Measurements from ENCODE around the gene KRTAP5-11. TPM values are rescaled to one million over a fixed set of nuclear protein-coding genes. Genes with fewer than 3 reads are reported as not detected.

The KRTAP5-11 gene
- total RNA-seq, 1 donor: not detected

DNA sequence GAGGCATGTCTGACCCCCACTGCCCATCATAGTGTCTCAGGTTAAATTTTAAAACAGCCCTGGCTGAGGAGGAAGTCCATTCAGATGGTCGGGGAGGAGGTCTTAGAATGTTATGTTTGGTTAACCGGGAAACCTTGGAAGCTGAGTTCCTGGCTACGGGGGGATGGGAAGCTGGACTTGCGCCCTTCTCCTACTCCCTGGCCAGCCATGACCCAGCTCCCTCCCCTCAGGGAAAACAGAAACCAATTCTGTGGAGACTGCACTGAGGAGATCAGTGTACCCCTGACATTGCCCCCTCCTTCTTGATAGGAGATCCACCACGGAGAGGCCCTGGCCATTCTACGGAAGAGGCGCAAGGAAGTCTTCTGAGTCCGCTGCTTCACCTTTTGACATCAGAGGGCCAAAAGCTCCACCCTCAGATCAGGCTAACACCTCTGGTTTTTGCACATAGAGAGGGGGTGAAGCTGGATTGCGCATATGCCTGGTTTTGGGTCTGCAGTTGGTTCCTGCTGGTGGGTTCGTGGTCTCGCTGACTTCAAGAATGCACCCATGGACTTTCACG, 37.2 kb downstream of the KRTAP5-11 start:
- peaks cover 12% of the 10 kb centered on the region for H3K27me3 ChIP-seq (ENCODE audit: insufficient read depth, low read length)
- no peak for DNase-seq (ENCODE audit: insufficient read length, low spot score, missing footprints)
- TF ChIP-seq, protein P1, sequence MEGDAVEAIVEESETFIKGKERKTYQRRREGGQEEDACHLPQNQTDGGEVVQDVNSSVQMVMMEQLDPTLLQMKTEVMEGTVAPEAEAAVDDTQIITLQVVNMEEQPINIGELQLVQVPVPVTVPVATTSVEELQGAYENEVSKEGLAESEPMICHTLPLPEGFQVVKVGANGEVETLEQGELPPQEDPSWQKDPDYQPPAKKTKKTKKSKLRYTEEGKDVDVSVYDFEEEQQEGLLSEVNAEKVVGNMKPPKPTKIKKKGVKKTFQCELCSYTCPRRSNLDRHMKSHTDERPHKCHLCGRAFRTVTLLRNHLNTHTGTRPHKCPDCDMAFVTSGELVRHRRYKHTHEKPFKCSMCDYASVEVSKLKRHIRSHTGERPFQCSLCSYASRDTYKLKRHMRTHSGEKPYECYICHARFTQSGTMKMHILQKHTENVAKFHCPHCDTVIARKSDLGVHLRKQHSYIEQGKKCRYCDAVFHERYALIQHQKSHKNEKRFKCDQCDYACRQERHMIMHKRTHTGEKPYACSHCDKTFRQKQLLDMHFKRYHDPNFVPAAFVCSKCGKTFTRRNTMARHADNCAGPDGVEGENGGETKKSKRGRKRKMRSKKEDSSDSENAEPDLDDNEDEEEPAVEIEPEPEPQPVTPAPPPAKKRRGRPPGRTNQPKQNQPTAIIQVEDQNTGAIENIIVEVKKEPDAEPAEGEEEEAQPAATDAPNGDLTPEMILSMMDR (IDR thresholded peaks at IDR 0.05; ENCODE audit: extremely low read depth, low read depth, low read length): no peak

GRCh38 chr11:71544525-71545214, 38.0 kb downstream of the KRTAP5-11 start:
- no peaks in the 10 kb centered on the region for H4K20me1 ChIP-seq (ENCODE audit: insufficient read depth, low read length)
- H3K27me3 ChIP-seq (ENCODE audit: insufficient read depth, low read length): peaks cover 4% of the 10 kb centered on the region
- H3K9me3 ChIP-seq (ENCODE audit: low read depth, low read length): no peaks in the 10 kb centered on the region
- H3K79me2 ChIP-seq (ENCODE audit: insufficient read depth, low read length): no peaks in the 10 kb centered on the region
- H3K27ac ChIP-seq (ENCODE audit: low read depth, low read length): no peak overlapping the region
- H3K4me3 ChIP-seq (ENCODE audit: insufficient read depth, low read length): no peak overlapping the region
- no peak overlapping the region for H2AFZ ChIP-seq (ENCODE audit: low read length)
- TF ChIP-seq, protein P1 (IDR thresholded peaks at IDR 0.05; ENCODE audit: extremely low read depth, low read depth, low read length): no peak
- H3K4me2 ChIP-seq (ENCODE audit: insufficient read depth, low read length): no peak overlapping the region
- no peaks in the 10 kb centered on the region for H3K4me1 ChIP-seq (ENCODE audit: insufficient read depth, low read length)
- no peak for DNase-seq (ENCODE audit: insufficient read length, low spot score, missing footprints)
- no peaks in the 10 kb centered on the region for H3K36me3 ChIP-seq (ENCODE audit: insufficient read depth, low read length)

More for the DNA sequence above, 37.2 kb downstream of the KRTAP5-11 start:
- Histone ChIP-seq H3K79me2 (ENCODE audit: insufficient read depth, low read length) (no peaks in the 10 kb centered on the region), H3K4me3 (ENCODE audit: insufficient read depth, low read length) (no peak overlapping the region), H4K20me1 (ENCODE audit: insufficient read depth, low read length) (no peaks in the 10 kb centered on the region), H3K36me3 (ENCODE audit: insufficient read depth, low read length) (no peaks in the 10 kb centered on the region), H3K4me1 (ENCODE audit: insufficient read depth, low read length) (no peaks in the 10 kb centered on the region), H2AFZ (ENCODE audit: low read length) (no peak overlapping the region), H3K4me2 (ENCODE audit: insufficient read depth, low read length) (no peak overlapping the region), H3K9me3 (ENCODE audit: low read depth, low read length) (no peaks in the 10 kb centered on the region), H3K27ac (ENCODE audit: low read depth, low read length) (no peak overlapping the region)

DNA sequence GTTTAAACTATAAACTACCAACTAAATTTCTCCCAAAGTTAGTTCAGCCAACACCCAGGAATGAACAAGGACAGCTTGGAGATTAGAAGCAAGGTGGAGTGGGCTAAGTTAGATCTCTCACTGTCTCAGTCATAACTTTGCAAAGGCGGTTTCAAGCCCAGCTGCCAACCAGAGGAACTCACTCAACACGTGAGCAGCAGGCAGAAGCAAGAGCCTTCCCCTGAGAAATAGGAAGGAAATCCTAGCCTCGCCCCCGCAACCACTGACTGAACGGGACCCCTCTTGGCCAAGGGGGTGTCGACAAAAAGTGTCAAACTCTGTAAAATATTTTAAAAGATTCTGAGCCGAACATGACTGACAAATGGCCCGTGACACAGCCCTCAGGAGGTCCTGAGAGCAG, 38.8 kb downstream of the KRTAP5-11 start:
- no peak overlapping the region for H2AFZ ChIP-seq (ENCODE audit: low read length)
- H3K27ac ChIP-seq (ENCODE audit: low read depth, low read length): no peak overlapping the region
- H3K36me3 ChIP-seq (ENCODE audit: insufficient read depth, low read length): no peaks in the 10 kb centered on the region
- no peak overlapping the region for H3K4me3 ChIP-seq (ENCODE audit: insufficient read depth, low read length)
- H3K4me1 ChIP-seq (ENCODE audit: insufficient read depth, low read length): no peaks in the 10 kb centered on the region
- TF ChIP-seq, protein P1 (IDR thresholded peaks at IDR 0.05; ENCODE audit: extremely low read depth, low read depth, low read length): no peak
- no peak for DNase-seq (ENCODE audit: insufficient read length, low spot score, missing footprints)
- no peaks in the 10 kb centered on the region for H4K20me1 ChIP-seq (ENCODE audit: insufficient read depth, low read length)
- H3K27me3 ChIP-seq (ENCODE audit: insufficient read depth, low read length): peaks cover 4% of the 10 kb centered on the region
- no peaks in the 10 kb centered on the region for H3K79me2 ChIP-seq (ENCODE audit: insufficient read depth, low read length)
- no peak overlapping the region for H3K4me2 ChIP-seq (ENCODE audit: insufficient read depth, low read length)
- no peaks in the 10 kb centered on the region for H3K9me3 ChIP-seq (ENCODE audit: low read depth, low read length)
